ENCODE measurements around the gene TXLNA. TPM values are rescaled to one million over a fixed set of nuclear protein-coding genes. Genes with fewer than 3 reads are reported as not detected.

TXLNA gene
- polyA plus RNA-seq, 1 donor = 33.7 TPM

DNA sequence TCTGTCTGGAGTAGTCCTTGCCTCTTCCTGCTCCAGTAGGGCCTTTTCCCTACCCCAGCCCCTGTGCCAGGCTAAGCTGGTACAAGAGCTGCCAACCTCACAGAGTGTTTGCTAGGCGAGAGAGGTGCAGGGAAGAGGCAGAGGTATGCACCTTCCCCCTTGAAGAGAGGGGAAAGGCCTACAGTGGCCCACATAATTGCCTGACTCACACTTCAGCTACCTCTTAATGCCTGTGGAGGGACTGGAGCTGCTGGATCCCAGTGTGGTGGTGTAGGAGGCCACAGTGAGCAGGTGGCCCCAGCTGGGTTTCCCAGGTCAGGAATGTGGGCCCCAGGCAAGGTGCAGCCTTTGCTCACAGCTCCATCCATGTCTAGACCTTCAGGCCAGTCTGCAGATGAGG, 17.6 kb downstream of the TXLNA start:
- no peak overlapping the region for H3K4me3 ChIP-seq (ENCODE audit: low read length)

DNA sequence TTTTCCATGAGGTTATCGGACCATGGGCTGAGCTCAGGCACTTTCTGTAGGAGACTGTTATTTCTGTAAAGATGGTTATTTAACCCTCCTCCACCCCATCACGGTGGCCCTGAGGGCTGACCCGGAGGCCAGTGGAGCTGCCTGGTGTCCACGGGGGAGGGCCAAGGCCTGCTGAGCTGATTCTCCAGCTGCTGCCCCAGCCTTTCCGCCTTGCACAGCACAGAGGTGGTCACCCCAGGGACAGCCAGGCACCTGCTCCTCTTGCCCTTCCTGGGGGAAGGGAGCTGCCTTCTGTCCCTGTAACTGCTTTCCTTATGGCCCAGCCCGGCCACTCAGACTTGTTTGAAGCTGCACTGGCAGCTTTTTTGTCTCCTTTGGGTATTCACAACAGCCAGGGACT, 18.4 kb downstream of the TXLNA start:
- Histone ChIP-seq H3K36me3 (ENCODE audit: control insufficient read depth, insufficient read depth, low read length) (peaks cover 56% of the 10 kb centered on the region), H3K4me3 (ENCODE audit: low read length) (no peak overlapping the region), H3K27ac (ENCODE audit: low read length) (no peak overlapping the region), H3K9me3 (ENCODE audit: control insufficient read depth, low read depth, low read length) (peaks cover 2% of the 10 kb centered on the region), H3K27me3 (ENCODE audit: control insufficient read depth, insufficient read depth, low read length) (no peaks in the 10 kb centered on the region), H3K4me1 (ENCODE audit: control insufficient read depth, insufficient read depth, low read length) (peaks cover 22% of the 10 kb centered on the region)
- WGBS (ENCODE audit: insufficient coverage, low lambda C conversion rate) = no CpG with 5 or more reads among the region's 6 CpGs
- DNase-seq = no peak

More for the DNA sequence above, 17.6 kb downstream of the TXLNA start:
- peak in 1 of 2 donors; percentile 37 for DNase-seq
- no CpG with 5 or more reads among the region's 1 CpG for WGBS (ENCODE audit: insufficient coverage, low lambda C conversion rate)
- Histone ChIP-seq H3K36me3 (ENCODE audit: control insufficient read depth, insufficient read depth, low read length) (peaks cover 63% of the 10 kb centered on the region), H3K9me3 (ENCODE audit: control insufficient read depth, low read depth, low read length) (peaks cover 2% of the 10 kb centered on the region), H3K27ac (ENCODE audit: low read length) (no peak overlapping the region), H3K4me1 (ENCODE audit: control insufficient read depth, insufficient read depth, low read length) (peaks cover 22% of the 10 kb centered on the region), H3K27me3 (ENCODE audit: control insufficient read depth, insufficient read depth, low read length) (no peaks in the 10 kb centered on the region)

DNA sequence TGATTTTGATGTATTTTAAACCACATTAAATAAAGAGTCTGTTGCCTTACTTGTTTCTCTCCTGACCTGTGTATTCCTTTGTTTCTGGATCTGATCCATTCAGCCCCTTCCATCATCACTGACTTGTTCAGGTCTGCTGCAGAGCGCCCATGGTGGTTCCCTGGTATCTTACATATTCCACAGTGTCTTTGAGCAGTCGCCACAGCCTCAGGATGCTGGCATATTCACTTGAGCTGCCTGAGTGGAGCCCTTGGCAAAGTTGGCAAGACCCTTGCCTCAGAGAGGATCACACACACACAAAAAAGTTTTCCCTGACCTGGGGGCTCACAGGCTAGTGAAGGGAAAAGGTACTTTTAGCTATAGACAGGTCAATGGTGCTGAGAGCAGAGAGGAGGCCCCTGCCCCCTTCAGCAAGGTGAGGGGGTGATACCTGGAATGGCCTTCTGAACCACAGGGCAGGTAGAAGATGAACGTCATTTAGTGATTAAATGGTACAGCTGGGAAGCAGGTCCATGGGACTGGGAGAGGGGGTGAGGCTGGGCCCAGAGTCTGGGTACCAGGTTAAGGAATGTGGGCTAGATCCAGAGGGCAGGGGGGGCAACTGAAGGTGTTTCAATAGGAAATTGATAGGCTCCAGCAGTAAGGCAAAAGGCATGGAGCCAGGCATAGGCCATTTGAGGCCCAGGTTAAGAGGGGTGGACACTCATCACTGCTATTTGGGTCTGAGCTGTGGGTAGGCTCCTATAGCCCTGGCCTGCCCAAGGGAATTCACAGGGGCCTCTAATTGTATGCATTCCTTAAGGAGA, 19.0 kb downstream of the TXLNA start:
- no CpG with 5 or more reads among the region's 3 CpGs for WGBS (ENCODE audit: insufficient coverage, low lambda C conversion rate)
- H3K27me3 ChIP-seq (ENCODE audit: control insufficient read depth, insufficient read depth, low read length) = no peaks in the 10 kb centered on the region
- H3K9me3 ChIP-seq (ENCODE audit: control insufficient read depth, low read depth, low read length) = peaks cover 2% of the 10 kb centered on the region
- no peak for DNase-seq
- no peak overlapping the region for H3K4me3 ChIP-seq (ENCODE audit: low read length)
- H3K4me1 ChIP-seq (ENCODE audit: control insufficient read depth, insufficient read depth, low read length) = peaks cover 22% of the 10 kb centered on the region
- no peak overlapping the region for H3K27ac ChIP-seq (ENCODE audit: low read length)
- peaks cover 50% of the 10 kb centered on the region for H3K36me3 ChIP-seq (ENCODE audit: control insufficient read depth, insufficient read depth, low read length)

DNA sequence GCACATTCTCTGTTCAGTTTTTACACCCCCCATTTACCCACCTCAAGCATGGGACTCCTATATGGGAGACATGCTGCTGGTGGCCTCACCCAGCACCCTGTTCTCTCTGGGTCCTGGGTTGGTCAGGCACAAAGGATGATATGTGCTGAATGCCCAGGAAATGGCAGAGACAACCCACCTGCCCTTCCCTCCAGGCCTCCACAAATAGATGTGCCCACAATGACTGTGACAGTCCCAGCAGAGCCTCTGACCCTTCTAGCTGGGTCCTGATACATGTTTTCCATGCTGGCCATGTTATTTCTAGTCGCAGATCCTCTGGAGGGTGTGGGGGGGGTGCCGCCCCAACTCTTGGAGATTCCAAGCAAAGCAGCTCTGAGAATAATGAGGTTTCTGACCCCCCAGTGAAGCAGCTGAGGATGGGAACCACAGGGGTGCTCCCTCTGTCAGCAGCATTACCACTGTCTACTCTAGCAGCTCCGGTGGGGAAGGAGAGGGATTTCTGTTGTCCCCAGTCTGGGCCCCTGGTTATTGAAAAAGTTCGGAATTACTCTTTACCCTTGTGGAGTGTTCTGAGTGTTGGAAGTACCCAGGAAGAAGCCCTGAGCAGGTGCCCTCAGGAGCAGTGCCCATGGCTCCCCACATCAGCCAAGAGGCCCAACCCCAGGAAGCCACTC, 19.7 kb downstream of the TXLNA start:
- no CpG with 5 or more reads among the region's 4 CpGs for WGBS (ENCODE audit: insufficient coverage, low lambda C conversion rate)

DNA sequence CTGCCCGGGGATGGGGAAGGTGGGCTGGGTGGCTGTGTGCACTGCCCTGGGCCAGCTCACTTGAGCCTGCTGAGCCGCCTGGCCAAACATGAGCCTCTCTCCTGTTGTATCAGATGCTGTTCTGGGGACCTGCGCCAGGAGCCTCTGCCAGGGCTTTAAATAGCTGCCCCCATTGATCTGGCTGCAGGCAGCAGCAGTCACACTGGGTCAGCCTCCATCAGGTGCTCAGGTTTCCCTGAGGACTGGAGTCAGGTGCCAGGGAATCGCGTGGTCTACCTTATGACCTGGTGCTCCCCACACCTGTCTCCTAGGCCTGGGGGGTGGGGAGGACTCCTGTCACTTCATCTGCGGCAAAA, 20.2 kb downstream of the TXLNA start:
- DNase-seq = no peak
- H3K4me3 ChIP-seq (ENCODE audit: low read length) = peak overlapping the region; percentile 52
- no CpG with 5 or more reads among the region's 6 CpGs for WGBS (ENCODE audit: insufficient coverage, low lambda C conversion rate)
- no peaks in the 10 kb centered on the region for H3K27me3 ChIP-seq (ENCODE audit: control insufficient read depth, insufficient read depth, low read length)
- H3K4me1 ChIP-seq (ENCODE audit: control insufficient read depth, insufficient read depth, low read length) = peaks cover 22% of the 10 kb centered on the region
- H3K27ac ChIP-seq (ENCODE audit: low read length) = peak overlapping the region; percentile 67
- peaks cover 37% of the 10 kb centered on the region for H3K36me3 ChIP-seq (ENCODE audit: control insufficient read depth, insufficient read depth, low read length)
- peaks cover 2% of the 10 kb centered on the region for H3K9me3 ChIP-seq (ENCODE audit: control insufficient read depth, low read depth, low read length)

More for the DNA sequence above, 19.7 kb downstream of the TXLNA start:
- no peak for DNase-seq
- Histone ChIP-seq H3K27ac (ENCODE audit: low read length) (no peak overlapping the region), H3K9me3 (ENCODE audit: control insufficient read depth, low read depth, low read length) (peaks cover 2% of the 10 kb centered on the region), H3K27me3 (ENCODE audit: control insufficient read depth, insufficient read depth, low read length) (no peaks in the 10 kb centered on the region), H3K4me1 (ENCODE audit: control insufficient read depth, insufficient read depth, low read length) (peaks cover 22% of the 10 kb centered on the region), H3K36me3 (ENCODE audit: control insufficient read depth, insufficient read depth, low read length) (peaks cover 42% of the 10 kb centered on the region), H3K4me3 (ENCODE audit: low read length) (no peak overlapping the region)

DNA sequence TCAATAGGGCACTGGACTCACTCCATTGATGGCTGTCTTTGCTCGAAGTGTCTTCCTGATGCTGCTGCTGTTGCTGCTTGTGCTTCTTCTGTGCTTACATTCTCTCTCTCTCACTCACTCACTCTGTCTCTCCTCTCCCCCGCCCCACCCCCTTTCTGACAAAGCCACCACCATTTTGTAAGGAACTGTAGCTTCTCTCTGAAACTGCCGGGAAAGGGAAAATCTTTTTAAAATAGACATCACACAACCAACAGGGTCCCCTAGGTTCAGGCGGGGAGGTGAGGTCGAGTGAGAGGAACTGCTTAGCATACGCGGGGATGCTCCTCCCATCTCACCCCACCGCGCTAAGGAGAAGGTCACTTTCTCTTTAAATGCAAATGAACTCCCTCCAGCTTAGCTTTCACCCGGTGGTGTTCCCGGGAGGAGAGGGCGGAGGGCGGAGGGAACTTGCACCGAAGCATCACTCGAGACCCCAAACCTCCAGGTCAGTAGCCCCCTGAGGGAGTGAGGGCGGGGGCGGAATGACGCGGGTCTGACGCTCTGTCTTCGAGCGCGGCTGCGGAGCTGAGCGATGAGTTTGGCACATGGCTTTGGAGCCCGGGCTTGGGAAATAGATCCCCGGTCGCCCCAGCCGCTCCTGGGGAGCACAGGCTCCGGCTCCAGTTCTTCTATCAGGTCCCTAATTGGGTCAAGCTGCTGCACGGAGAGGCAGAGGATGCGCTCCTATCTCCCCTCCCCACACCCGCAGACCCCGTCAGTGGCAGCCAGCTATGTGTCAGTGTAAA, 20.9 kb downstream of the TXLNA start, which contains the start of gene CCDC28B:
Gene CCDC28B, plus strand, starts transcription at position 370 of the 785 bp plus-strand sequence. CDS start 1,341 bp downstream, outside the sequence.
- peaks cover 2% of the 10 kb centered on the region for H3K9me3 ChIP-seq (ENCODE audit: control insufficient read depth, low read depth, low read length)
- no CpG with 5 or more reads among the region's 34 CpGs for WGBS (ENCODE audit: insufficient coverage, low lambda C conversion rate)
- H3K36me3 ChIP-seq (ENCODE audit: control insufficient read depth, insufficient read depth, low read length) = peaks cover 30% of the 10 kb centered on the region
- peak; percentile 43 to 75 for DNase-seq
- H3K27ac ChIP-seq (ENCODE audit: low read length) = peak within 1 kb of the TSS; percentile 67
- no peaks in the 10 kb centered on the region for H3K27me3 ChIP-seq (ENCODE audit: control insufficient read depth, insufficient read depth, low read length)
- H3K4me1 ChIP-seq (ENCODE audit: control insufficient read depth, insufficient read depth, low read length) = peaks cover 22% of the 10 kb centered on the region
- H3K4me3 ChIP-seq (ENCODE audit: low read length) = peak within 1 kb of the TSS; percentile 52

DNA sequence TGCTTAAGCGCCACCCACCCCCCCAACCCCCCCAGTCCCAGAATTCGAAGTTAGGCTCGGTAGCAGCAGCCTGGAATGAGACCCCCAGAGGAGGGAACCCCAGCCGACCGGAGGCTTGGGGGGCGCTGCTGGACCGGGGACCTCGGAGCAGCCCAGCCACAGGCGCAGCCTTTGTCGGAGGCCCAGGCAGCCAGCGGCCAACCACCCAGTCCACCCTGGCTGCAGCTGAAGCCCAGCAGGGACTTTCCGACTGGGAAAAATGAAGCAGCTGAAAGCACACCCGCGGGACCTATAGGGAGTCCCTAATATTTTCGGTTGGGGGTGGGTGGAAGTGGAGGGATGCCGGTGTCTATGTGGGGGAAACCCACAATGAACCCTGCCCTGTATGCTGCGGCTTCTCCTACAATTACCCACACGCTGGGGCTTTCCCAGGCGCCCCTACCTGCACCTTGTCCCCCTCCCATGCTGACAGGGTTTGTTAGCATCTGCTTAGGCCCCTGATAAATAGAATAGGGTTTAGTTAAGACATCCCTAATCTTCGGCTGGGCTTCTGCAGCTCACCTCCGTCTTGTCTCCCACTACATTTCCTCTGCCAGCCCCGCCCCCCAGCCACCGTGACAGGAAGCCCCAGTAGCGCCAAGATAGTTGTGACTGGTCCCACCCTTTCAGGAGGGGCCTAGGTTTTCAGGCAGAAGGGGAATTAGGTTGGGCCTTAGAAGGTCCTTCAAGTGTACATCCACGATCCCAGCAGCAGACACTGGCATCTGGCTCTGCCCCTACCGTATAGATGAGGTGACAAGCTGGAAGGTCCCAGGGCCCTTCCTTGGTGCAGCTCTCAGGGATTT, 21.8 kb downstream of the TXLNA start:
- WGBS (ENCODE audit: insufficient coverage, low lambda C conversion rate) = no CpG with 5 or more reads among the region's 26 CpGs
- peaks cover 24% of the 10 kb centered on the region for H3K4me1 ChIP-seq (ENCODE audit: control insufficient read depth, insufficient read depth, low read length)
- DNase-seq = peak; percentile 39 to 64

DNA sequence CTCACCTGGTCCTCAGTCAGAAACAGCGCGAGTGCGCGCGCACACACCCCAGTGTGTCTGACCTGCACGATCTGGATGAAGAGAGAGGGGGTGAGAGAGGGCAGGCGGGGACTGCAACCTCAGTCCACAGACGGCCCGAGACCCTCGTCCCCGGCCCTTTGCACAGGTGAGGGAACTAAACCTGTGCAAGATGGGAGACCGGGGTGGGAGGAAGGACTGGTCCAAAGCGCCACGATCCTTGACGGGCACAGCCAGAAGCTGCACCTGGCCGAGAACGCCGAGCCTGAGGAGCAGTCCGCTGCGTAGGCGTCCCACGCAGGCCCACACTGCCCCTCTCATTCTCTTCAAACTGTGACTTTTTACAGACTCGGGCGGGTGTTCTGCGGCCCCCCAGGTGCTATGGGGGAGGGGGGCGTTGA, 25.5 kb downstream of the TXLNA start:
- Histone ChIP-seq H3K4me1 (ENCODE audit: control insufficient read depth, insufficient read depth, low read length) (peaks cover 24% of the 10 kb centered on the region), H3K27me3 (ENCODE audit: control insufficient read depth, insufficient read depth, low read length) (no peaks in the 10 kb centered on the region), H3K27ac (ENCODE audit: low read length) (no peak overlapping the region), H3K36me3 (ENCODE audit: control insufficient read depth, insufficient read depth, low read length) (no peaks in the 10 kb centered on the region), H3K4me3 (ENCODE audit: low read length) (peak overlapping the region; percentile 77), H3K9me3 (ENCODE audit: control insufficient read depth, low read depth, low read length) (peaks cover 2% of the 10 kb centered on the region)
- no CpG with 5 or more reads among the region's 26 CpGs for WGBS (ENCODE audit: insufficient coverage, low lambda C conversion rate)
- DNase-seq = no peak

More for the DNA sequence above, 21.8 kb downstream of the TXLNA start:
- Histone ChIP-seq H3K36me3 (ENCODE audit: control insufficient read depth, insufficient read depth, low read length) (peaks cover 22% of the 10 kb centered on the region), H3K9me3 (ENCODE audit: control insufficient read depth, low read depth, low read length) (peaks cover 2% of the 10 kb centered on the region), H3K27me3 (ENCODE audit: control insufficient read depth, insufficient read depth, low read length) (no peaks in the 10 kb centered on the region), H3K4me3 (ENCODE audit: low read length) (peak overlapping the region; percentile 52), H3K27ac (ENCODE audit: low read length) (peak overlapping the region; percentile 67)

DNA sequence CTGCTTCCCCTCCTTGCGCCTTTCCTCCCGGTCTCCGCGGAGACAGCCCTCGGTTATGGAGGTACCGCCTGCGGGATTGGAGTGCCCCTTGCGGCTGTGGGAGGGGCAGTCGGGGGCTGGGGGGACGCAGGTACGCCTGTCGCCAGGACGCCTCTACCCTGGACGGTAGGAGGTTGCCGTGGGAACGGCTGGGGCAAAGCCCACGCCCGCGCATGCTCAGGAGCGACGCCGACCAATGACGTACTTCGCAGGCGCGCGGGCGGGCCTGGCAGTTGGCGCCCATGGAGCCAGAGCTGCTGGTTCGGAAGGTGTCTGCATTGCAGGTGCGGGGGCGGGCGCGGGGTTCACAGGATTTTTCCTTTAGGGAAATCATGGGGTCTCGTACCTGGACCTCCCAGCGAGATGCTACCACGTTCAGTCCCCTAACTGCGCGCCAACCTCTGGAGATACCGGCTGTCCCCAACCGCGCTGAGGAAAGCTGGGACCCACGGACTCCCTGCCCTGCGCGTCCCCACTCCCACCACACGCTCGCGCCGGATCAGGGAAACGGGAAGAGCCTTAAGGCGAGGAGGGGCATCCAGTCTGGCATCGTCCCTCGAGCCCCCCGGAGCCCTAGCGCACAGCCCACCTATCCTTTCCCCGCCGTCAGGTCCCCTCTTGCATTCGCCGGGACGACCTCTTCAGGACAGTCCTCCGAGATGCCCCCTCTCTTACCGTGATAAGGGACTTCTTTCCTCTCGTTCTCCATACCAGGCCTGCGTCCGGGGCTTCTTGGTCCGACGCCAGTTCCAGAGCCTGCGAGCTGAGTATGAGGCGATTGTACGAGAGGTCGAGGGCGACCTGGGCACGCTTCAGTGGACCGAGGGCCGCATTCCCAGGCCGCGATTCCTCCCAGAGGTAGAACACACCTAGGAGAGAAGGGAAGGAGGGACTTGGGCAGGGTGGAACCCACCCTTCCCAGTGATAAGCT, 26.2 kb downstream of the TXLNA start, which contains the start of gene IQCC:
Gene IQCC, plus strand, starts transcription at position 271 of the 970 bp plus-strand sequence. Its CDS starts 11 bp downstream, at position 282.
- no CpG with 5 or more reads among the region's 77 CpGs for WGBS (ENCODE audit: insufficient coverage, low lambda C conversion rate)
- no peaks in the 10 kb centered on the region for H3K36me3 ChIP-seq (ENCODE audit: control insufficient read depth, insufficient read depth, low read length)
- H3K27me3 ChIP-seq (ENCODE audit: control insufficient read depth, insufficient read depth, low read length) = no peaks in the 10 kb centered on the region
- peak within 1 kb of the TSS; percentile 77 for H3K4me3 ChIP-seq (ENCODE audit: low read length)
- no peak within 1 kb of the TSS for H3K27ac ChIP-seq (ENCODE audit: low read length)
- peak; percentile 88 to 90 for DNase-seq
- peaks cover 20% of the 10 kb centered on the region for H3K4me1 ChIP-seq (ENCODE audit: control insufficient read depth, insufficient read depth, low read length)
- H3K9me3 ChIP-seq (ENCODE audit: control insufficient read depth, low read depth, low read length) = peaks cover 2% of the 10 kb centered on the region
